ENCODE data around the gene FGD3.

The FGD3 gene

DNA sequence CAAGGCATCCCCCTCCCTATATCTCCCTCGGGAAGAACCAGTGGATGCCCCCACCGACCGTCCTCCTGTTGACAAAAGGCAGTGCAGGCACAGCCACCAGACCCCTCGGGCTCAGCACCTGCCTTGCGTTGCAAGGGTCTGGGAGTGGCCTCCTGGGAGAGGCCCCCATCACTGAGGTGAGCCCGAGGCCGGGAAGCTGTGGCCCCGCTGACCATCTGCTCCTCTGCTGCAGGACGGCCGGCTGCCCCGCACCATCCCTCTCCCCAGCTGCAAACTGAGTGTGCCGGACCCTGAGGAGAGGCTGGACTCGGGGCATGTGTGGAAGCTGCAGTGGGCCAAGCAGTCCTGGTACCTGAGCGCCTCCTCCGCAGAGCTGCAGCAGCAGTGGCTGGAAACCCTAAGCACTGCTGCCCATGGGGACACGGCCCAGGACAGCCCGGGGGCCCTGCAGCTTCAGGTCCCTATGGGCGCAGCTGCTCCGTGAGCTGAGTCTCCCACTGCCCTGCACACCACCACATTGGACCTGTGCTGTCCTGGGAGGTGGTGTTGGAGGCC, 87.9 kb downstream of the FGD3 start:
- DNase-seq = no peak

- DNase-seq = no peak
These were observed 88.6 kb downstream of the FGD3 start for GRCh38 chr9:93035821-93036351.

DNA sequence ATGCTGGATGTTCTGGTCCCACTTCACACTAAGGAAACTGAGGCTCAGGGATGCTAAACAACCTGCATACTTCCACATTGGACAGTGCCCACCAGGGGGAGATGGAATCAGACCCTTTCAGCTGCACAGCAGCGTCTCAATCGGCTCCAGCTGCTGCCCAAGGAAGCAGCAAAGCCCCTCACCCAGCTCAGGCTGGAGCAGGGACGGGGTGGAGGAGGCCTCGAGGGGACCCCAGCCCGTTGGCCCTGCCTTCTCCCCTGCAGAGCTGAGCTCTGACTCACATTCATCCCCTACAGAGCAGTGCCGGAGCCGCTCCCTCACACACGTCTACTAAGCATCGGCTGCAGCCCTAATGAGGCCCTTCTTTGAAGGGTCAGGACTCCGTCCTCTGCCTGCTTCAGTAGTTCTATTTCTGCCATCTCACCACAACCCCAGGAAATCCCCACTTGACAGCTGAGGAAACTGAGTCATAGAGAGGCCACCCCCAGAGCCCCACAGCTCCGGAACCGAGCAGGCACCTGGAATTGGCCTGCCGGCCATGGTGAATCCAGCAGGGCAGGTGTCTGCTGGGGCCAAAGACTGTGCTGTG, 89.7 kb downstream of the FGD3 start:
- DNase-seq = no peak

DNA sequence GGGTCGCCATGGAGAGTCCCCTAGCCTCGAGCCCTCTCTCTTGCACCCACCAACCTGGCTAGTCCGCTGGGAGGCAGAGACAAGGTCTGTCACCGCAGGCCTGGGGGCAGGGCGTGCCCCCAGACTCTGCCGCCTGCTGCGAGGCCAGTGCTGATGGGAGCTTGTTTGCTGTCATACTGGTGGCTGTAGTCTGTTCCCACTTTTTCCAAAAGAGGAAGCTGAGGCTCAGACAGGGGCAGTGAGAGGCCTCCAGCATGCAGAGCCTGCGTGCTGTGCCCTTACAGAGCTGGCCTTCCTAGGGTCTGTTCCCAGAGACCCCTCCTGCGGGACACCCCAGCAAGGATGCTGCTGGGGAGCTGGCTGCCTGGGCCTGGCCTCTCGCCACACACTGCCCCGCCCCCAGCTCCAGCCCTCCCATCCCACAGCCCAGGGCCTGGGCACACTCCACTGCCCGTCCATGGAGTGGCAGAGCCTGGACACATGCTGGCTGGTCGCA, 90.2 kb downstream of the FGD3 start:
- no peak for DNase-seq

DNA sequence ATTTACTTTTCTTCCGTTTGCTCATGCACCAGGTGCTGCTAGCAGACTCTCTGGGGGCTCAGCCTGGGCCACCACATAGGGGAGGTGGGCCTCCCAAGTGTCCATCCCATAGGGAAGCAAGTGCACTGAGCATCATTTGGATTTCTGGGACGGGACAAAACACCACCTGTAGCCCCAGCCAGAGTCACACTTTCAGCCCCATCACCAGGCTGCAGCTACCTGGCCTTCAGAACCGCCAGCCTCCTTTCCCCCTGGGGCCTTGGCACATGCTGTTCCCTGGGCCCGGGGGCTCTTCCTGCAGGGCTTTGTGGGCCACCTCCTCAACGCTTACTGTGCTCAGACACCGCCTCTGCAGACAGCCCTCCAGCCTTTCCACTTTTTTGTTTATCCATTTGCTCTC, 91.6 kb downstream of the FGD3 start:
- DNase-seq = no peak

DNA sequence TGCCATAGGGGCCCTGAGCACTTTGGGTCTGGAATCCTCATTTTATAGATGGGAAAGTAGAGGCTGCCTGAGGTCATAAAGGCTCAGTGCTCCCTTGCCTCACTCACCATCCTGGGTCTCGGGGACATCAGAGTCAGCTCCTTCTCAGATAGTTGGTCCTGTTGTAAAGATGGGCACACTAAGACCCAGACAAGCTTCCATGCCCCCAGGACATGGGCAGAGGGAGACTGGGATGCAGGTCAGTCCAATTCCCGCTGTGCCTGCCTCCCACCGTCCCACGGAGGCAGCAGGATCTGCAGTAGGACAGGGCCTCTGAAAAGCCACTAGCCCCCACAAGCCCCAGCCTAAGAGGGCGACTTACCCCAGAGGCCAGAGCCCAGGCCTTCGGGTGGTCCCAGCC, 92.1 kb downstream of the FGD3 start:
- no peak for DNase-seq

GRCh38 chr9:93039976-93040375, 92.7 kb downstream of the FGD3 start:
- DNase-seq = no peak

DNA sequence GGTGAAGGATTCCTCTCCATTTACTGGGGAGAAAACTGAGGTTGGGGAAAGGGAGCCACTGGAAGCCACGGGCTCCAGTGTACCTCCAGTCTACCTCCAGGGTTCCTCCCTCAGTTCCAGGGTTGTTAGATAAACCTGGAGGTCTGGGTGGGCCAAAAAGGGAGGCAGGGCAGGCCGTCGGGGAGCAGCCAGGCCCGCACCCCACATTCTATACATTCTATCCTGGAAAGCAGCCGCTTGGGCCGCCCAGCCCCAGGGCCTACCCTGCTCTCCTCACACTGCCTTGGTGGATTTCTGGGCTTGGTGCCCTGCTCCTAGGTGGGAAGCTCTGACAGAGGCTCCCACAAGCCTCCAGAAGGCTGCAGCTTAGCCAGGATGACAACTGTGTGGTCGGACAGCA, 93.1 kb downstream of the FGD3 start:
- no peak for DNase-seq

GRCh38 chr9:93041108-93041802, 93.9 kb downstream of the FGD3 start:
- no peak for DNase-seq

GRCh38 chr9:93043122-93043521, 95.8 kb downstream of the FGD3 start:
- no peak for DNase-seq

GRCh38 chr9:93045521-93045920, 98.2 kb downstream of the FGD3 start:
- no peak for DNase-seq

DNA sequence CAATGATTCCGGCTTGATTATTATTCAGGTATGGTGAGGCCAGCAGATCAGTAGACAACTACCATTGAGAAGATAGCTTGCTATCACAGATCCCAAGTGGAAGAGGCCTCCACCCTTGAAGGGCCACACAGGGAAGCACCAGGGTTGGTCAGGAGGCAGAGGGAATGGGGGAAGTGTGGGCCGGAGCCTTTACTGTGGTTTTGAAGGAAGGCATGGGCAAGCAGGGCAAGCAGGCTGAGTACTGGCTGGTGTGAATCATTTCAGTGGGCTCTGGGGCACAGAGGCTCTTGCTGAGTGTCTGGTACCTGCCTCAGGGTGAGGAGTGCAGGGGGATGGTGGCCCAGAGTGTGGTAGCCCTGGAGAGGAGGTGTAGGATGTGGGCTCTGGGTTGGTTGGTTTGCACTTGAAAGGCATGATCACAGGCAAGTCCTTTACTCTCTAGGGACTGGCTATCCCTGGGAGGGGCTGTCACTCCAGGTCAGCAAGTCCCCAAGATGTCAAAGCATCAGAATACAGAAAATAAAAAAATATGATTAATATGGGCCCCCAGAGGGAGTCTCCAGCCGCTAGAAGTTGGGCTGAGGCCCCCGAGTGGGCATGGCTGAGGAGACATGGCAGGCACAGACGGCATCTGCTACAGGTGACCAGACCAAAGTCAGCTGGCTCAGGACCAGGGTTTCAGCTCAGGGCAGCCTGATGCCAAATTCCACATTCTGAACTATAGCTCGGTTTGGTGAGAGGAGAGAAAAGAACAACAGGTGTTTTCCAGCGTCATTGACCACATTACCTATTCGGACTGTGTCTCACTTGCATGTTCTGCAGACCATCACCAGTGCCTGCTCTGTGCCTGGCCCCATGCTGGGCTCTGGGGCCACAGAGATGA, 101.5 kb downstream of the FGD3 start:
- DNase-seq = no peak

DNA sequence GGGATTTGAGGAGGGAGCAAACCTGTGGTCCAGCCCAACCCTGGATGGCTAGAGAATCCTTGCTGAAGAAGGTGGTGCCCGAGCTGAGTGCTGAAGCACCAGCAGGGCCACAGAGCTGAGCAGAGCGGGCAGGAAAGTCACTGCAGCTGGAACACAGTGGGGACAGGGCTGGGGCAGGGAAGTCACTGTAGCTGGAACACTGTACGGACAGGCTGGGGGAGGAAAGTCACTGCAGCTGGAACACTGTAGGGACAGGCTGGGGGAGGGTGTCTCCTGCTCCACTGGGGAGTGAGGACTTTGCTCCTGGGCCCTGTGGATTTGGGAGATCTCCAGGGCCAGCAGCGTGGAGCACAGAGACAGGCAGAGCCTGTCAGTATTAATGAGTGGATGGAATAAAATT, 102.2 kb downstream of the FGD3 start:
- no peak for DNase-seq

DNA sequence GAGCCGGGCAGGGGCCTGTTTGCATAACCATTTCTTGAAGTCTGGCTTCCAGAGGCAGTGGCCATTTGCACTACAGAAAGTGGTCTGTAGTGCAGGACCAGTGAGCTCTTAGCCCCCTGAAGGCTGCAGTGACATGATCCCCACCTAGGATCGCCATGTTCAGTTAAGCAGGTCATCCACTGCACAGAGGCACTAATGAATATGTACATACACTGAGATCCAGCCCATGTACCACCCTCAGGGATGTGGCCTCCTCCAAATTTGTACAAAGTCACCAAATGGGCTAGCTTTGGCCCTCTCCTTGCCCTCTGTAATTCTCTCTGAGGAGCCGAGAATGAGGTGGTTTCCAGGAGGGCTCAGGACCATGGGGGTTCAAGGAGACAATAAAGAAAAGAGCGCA, 102.9 kb downstream of the FGD3 start:
- DNase-seq = no peak

GRCh38 chr9:93051680-93052089, 104.4 kb downstream of the FGD3 start:
- no peak for DNase-seq

DNA sequence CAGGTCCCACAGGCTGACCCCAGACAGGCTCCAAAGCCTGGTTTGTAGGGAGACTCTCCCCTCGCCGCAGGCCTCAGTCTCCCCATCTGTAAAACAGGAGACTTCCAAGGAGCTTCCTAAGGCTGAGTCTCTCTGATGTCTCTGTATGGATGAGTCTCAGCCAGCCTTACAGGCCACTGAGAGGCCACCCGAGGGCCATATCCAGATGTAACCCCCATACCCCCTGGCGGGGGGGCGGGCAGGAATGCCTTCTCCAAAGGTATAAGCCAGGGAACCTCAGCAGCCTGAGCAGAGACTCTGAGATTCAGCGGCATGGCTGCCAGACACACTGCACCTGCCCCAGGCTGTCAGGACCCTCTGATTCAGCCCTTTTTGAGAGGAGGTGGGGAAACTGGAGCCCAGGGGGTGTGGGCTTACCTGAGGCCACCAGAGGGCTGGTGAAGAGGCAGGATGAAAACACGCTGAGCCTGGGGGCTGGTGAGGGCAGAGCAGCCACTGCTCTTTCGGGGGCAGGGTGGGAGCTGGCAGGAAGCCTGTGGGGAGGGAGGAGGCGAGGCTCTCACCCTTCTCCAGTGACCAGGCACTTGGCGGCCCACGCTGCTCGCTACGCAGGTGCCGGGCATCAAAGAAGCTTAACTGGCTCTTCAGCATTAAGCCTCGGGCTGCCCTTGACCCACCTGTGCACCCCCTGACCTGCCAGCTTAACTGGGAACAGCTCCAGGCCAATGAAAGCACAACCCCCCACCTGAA, 105.6 kb downstream of the FGD3 start:
- peak; percentile 25 for DNase-seq

DNA sequence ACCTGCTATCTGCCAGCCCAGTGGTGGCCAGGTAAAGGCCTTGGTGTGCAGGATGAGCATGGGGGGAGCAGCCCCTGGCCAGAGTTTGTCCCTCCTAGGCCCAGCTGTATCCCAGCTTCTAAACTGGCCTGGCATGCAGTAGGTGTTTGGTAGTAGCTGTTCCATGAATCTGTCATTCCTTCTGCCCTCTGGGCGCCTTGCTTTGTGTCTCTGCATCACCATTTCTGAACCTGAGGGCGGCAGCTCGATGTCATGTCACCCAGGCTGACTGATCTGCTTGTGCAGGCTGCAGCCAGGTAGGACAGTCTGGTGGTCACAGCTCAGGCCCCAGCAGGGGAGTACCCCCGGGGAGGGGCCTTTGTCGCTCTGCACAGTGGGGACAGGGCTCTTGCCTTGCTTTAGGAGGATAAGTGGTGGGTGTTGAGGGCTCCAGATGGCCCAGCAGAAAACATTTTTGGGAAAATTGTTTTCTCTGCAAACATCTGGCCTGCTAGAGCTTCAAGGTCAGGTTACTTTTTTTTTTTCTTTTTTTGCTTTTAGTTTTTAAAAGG, 106.5 kb downstream of the FGD3 start:
- DNase-seq = no peak

GRCh38 chr9:93054758-93055704, 107.7 kb downstream of the FGD3 start:
- no peak for DNase-seq

- DNase-seq = no peak
These were observed 109.8 kb downstream of the FGD3 start for GRCh38 chr9:93057042-93057702.

DNA sequence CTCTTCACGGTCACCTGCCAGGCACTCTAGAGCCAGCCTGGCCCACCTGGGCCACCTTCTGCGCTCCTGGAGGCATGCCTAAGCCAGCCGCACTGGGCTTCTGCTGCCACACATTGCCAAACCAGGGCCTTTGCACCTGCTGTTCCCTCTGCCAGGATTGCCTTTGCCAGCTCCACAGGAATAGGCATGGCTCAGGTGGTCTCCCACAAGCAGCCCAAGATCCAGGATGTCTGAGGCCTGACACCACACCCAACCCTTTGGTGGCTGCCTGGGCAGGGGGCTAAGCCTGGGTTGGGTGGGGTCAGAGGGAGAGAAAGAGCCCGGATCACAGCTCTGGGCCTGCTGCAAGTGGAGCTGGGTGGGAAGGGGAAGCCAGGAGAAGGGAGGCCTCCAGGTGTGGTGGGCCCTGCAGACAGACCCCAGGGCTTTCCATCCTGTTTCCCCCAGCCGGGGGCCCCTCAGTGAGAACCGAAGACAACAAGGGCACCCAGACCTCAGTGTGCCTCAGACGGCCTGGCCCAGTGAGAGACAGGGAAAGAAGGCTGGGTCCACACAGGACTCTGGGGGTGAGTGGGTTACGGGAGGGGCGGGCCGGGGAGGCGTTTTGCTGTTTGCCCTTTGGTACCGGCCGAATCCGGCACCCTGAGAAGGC, 110.5 kb downstream of the FGD3 start:
- no peak for DNase-seq
